DOHH2 (cell line): ENCODE results near the gene RPS3A.
A peak's percentile ranks its signal among the peaks of the same experiment; 100 is the strongest.

Source experiments
- CTCF ChIP-seq: fragments of 200-600 bp; sonication (generic); IDR thresholded peaks from one replicate; pipeline ENCODE4 v1.5.1; 2014; ENCODE audit warnings: antibody characterized with exemption, mild to moderate bottlenecking, low read depth, low read length; ENCODE audit not compliant: poor library complexity, severe bottlenecking
- EZH2phosphoT487 ChIP-seq: fragments of 200-600 bp; sonication (generic); IDR thresholded peaks from 2 replicates; pipeline ENCODE4 v1.6.1; 2017; ENCODE audit warnings: borderline replicate concordance, mild to moderate bottlenecking, antibody characterized with exemption, low read length, moderate library complexity, mixed read lengths

GRCh38 chr4:151117371-151117962, 18.0 kb downstream of the RPS3A start:
- TF ChIP-seq CTCF (peak; percentile 75), EZH2phosphoT487 (no peak)
